GM15510 (cell line): ENCODE measurements around the gene CACNA1B.

Experiments used
- POLR2A ChIP-seq: IDR thresholded peaks from 3 replicates; pipeline ENCODE4 v1.6.1; 2011; ENCODE audit warnings: borderline replicate concordance; ENCODE audit not compliant: insufficient read length; ENCODE audit errors: extremely low read depth

Gene CACNA1B

DNA sequence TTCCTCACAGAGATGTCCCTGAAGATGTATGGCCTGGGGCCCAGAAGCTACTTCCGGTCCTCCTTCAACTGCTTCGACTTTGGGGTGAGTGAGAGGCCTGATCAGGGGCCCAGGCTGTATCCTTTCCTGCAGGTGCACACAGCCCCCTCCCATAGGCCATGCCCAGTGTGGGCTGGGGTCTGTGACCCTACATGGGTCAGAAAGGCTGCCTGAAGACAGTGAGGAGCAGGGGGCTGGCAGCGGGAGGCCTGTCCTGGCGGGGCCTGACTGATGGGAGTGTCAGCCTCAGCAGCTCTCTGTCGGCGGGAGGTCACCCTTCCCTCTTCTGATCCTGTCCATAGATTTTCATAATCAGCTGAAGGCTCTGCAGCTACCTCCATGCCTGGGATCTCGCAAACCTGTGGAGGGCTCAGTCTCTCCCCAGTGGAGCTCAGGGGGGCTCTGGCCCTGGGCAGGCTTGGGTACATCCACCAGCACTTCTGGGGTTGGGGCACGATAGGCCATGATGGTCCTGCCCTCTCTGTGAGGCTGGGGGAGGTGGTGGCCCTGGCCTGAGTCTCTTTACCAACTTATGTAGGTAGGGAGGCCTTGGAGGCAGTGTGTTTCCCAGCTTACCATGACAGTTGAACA lies 98.5 kb downstream of the CACNA1B start:
- TF ChIP-seq POLR2A = no peak

DNA sequence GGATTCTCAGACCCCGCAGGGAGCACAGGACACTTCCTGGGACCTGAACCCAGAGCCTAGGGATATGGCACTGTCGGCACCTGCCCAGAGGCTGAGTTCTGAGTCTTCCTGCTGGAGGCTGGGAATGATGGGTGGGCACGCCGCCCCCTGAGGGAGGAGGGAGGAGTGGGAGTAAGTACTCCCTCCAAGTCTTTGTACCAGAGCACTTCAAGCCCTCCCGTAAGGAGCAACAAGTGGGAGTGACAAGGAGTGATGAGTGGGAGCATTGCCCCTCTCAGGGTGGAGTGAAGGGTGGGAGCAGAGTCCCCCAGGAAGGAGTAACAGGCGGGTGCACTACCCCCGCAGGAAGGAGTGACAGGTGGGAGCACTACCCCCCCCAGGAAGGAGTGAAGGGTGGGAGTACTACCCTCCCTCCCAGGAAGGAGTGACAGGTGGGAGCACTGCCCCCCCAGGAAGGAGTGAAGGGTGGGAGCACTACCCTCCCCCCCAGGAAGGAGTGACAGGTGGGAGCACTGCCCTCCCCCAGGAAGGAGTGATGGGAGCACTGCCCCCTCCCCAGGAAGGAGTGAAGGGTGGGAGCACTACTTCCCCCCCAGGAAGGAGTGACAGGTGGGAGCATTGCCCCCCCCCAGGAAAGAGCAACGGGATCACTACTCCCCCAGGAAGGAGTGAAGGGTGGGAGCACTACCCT lies 100.1 kb downstream of the CACNA1B start:
- no peak for TF ChIP-seq POLR2A

DNA sequence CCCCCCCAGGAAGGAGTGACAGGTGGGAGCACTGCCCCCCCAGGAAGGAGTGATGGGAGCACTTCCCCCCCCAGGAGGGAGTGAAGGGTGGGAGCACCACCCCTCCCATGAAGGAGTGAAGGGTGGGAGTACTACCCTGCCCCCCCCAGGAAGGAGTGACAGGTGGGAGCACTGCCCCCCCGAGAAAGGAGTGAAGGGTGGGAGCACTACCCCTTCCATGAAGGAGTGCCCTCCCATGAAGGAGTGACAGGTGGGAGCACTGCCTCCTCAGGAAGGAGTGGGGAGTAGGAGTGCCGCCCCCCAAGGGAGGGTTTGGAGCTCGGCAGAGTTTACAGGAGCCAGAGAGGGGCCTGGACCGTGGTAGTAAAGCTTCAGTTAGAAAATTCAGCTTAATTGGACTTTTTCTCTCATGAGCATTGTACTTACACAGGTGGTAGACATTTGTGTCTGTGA lies 100.7 kb downstream of the CACNA1B start:
- TF ChIP-seq POLR2A = no peak

DNA sequence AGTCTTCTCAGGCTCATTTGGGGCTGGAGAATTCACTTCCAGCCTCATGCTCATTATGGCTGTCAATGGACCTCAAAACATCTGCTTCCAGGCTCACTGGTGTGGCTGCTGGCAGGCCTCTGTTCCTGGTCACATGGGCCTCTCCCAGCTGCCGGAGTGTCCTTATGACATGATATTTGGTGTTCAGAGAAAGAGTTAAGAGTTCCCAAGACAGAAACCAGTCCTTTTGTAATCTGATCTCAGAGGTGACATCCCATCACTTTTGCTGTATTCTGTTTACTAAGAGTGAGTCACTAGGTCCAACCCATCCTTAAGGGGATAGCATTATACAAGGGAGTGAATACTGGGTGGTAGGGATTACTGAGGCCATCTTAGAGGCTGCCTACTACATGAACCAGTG lies 104.6 kb downstream of the CACNA1B start:
- TF ChIP-seq POLR2A = no peak

DNA sequence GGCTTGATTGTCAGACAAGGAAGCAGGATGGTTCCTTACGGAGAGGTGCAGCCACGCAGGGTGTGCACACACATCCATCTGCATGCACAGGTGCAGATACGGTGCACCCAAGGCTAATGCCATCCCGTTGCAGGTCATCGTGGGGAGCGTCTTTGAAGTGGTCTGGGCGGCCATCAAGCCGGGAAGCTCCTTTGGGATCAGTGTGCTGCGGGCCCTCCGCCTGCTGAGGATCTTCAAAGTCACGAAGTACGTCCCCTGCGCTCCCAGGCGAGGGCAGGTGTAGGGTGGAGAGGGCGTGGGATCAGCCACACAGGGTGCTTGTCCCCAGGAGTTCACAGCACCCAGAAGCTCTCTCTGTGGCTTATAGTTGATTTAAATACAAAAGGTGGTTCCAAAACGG lies 106.4 kb downstream of the CACNA1B start:
- no peak for TF ChIP-seq POLR2A

DNA sequence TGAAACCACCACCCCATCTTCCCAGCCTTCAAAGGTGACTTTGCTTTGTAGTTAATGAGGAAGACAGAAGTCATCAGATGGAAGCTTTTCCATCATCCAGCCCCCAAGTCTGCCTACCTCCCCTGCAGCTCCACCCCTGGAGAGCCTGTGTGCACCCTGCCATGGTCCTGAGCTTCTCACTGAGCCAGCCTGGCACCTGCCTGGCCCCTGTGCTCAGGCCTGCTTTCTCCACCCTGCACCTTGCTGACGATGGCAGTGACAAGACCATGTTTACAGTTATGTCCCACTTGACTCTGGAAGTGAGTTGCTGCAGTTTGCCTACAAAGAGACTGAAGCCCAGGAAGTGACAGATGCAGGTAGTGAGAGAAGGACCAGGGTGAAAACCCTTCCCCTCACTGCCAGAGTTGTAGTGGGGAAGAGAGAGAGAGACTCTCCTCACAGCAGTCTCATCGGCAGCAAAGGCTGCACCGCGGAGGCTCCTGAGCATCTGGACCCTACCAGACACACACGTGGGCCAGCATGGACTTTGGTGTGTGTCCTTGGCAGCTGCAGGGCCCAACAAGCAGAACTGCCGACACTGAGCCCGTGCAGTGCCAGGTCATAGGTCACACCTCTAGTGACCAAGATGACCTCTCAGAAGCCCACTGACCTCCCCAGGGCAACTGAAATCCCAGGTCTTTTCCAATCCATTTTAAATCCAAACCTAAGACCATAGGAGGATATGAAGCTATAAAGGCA lies 107.1 kb downstream of the CACNA1B start:
- TF ChIP-seq POLR2A = no peak

DNA sequence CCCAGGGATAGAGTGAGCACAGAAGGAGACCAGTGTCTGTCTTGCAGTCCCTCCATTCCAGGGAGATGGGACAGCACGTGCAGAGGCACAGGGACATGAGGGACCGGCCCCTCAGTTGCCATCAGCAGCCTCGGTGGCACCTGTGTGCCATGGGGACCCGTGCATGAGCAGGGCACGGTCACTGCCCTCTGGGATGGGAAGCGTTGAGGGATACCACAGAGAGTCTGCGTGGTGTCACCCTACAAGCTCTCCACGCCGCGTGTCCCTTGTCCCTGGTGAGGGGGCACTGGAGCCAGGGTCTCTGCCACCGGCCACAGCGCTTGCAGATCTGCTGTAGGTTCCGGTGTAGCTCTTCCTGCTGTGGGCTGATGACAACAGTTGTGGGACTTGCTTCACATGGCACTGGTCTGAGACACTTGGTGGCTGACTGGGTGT lies 108.1 kb downstream of the CACNA1B start:
- no peak for TF ChIP-seq POLR2A

DNA sequence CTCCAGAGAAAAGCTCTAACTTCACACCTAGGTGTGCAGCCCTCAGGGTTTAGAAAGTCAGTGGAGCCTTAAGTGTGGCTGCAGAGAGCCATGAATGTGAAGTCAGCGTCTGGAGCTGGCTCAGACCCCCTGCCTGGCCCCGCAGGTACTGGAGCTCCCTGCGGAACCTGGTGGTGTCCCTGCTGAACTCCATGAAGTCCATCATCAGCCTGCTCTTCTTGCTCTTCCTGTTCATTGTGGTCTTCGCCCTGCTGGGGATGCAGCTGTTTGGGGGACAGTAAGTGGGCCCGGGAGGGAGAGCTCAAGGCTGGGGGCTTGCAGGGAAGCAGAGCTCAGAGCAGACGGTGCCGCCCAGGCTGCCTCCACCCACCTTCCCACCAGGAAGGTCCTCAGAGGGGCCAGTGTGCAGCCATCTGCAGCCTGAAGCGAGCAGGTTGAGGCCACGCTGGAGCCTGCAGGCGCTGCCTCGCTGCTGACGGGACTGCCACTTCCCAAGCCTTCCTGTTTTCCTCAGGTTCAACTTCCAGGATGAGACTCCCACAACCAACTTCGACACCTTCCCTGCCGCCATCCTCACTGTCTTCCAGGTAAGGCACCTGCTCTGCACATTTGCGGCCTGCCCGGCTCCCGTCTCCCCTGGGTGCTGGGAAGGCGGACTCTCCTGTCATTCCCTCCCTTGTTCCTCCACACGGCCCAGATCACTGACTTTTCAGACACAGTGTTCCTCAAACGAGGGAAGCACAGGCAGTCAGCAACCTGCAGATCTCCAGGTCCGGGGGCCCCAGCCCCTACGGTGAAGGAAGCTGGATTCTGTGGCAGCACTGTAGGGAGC lies 108.9 kb downstream of the CACNA1B start:
- no peak for TF ChIP-seq POLR2A

DNA sequence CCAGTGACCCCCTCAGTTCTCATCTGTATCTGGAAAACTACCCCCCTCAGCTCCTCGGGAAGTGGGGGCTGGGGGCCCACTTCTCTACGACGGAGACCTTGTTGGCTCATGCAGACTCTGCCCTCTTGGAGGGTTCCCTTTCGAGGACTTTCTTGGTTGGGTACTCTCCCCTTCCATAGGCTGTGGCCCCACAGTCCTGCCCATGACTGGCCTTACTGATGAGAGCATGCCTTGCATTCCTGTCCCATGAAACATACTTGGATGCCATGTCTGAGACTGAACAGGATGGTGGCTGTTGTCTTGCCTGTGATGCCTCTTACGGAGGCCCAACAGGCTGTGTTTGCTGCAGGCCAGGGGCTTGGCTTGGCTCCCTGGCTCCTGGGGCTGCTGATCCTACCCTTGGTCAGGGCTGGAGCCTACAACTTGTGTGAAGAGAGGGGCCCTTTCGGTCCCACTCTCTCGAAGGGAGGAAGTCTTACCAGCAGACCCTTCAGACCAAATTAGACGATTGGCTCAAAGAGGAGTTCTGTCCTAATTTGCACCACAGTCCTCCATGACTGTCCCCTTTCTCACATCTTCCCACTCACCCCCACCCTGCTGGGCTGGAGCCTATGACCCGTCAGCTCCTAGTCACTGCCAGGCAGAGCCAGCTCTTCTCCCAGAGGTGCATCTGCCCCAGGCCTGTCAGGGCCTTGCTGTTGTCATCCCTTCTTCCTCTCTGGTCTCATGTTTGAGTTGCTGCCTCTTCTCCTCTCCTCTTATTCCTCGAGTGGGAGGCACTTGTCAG lies 109.9 kb downstream of the CACNA1B start:
- TF ChIP-seq POLR2A = no peak

DNA sequence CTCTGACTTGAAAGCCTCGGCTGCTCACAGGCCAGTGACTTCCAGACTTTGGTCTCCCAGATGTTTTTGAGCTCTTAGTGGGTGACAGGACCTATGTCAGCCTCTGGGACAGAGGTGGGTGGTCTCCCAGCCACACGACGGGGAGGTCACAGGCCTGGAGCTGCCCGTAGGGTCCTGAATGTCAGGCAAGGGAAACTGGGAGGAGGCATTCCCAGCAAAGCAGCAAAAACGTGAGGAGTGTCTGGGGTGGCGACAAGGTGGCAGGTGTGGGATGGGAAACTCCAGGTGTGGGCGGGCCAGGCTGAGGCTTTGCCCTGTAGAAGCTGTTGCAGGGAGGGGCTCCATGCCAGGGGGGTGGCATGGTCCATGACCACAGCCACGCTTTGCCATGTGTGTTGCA lies 110.5 kb downstream of the CACNA1B start:
- TF ChIP-seq POLR2A = no peak

DNA sequence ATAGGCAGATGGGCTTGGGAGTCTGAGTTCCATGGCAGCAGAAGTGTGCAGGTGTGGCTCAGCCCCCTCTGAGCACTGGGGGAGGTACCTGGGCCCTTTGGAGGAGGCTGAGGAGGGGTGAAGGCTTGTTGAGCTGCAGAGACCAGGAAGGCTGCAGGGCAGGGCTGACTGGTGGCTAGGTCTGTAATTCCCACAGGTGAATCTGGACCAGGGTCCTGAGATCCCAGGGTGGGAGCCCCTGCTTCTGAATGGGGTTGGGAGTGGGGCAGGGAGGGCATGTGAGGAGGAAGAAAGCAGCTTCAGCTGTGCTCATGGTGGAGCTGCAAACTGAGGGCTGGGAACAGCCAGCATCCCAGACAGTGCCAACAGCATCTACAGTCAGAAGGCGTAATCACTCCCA lies 111.1 kb downstream of the CACNA1B start:
- no peak for TF ChIP-seq POLR2A

DNA sequence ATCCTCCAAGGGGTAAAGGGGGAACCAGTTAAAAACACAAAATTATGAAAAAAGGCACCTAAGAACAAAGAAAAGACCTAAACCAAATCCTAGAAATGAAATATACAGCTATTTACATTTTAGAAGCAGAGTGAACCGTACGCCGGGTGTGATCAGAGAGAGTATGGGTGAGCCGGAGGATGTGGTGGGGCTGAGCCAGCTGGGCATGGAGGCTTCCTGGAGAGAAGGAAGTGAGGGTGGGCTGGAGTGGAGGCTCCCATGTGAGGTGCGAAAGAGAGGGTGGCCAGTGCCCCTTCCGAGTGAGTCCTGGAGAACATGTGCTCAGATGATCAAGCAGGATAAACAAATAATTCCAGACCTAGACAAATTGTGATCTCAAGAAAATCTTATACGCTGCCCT lies 111.6 kb downstream of the CACNA1B start:
- TF ChIP-seq POLR2A = no peak

DNA sequence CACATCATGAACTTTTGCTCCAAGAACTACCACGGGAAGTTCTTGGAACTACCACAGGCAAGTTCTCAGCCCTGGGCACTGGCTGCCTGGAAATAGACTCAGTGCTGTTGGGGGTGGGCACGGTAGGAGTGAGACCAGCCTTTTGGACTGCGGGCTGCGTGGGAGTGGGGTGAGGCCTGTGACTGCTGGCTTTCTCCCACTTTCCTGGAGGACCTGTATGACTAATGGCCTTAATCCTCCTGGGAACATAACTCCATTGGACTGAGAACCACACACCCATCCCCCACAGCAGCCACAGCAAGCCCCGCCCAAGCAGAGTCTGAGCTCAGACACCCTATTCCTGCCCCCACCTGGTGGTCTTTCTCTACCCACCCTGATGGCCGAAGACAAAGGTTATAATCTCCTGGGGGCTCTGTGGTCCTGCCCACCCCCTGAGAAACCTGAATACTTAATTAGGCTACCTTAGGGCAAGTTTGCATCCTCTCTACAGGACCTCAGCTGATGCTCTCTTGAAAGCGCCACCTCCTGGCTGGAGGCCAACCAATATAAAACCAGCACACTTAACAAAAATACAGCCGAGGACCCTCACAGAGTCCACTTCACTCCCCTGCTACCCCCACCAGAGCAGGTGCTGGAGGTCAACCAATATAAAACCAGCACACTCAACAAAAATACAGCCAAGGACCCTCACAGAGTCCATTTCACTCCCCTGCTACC lies 112.6 kb downstream of the CACNA1B start:
- no peak for TF ChIP-seq POLR2A

DNA sequence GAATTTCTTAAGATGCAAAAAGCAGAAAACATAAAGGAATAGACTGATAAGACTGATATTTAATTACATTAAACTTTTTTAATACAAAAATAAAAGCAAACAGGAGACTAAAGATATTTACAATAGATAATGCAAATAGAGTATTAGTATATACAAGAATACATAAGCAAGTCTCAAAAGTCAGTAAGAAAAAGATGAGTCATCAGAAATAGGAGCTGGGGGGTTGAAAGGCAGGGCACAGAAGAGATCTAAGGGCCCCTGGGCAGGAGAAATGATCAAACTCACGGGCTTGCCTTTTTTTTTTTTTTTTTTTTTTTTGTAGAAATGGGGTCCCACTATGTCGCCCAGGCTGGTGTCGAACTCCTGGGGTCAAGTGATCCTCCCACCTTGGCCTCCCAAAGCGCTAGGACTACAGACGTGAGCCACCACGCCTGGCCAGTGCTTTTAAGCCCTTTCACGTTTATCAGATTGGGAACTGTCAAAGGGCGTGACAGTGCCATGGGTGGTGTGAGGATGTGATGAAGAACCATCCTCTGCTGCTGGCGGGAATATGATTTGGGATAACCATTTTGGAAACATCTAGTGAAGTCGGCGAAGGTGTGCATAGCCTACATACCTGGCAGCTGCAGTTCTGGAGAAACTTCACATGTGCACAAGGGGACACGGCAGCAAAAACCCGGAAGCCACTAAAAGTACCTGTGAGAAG lies 126.1 kb downstream of the CACNA1B start:
- TF ChIP-seq POLR2A = no peak
